Ishikawa (cell line): ENCODE data around the gene PDCD1.

Experiments
- CEBPB ChIP-seq: IDR thresholded peaks from 2 replicates; pipeline ENCODE4 v1.6.1; 2012
- CREB1 ChIP-seq: IDR thresholded peaks from 2 replicates; pipeline ENCODE4 v1.6.1; 2012; ENCODE audit warnings: low read depth
- EGR1 ChIP-seq: IDR thresholded peaks from 2 replicates; pipeline ENCODE4 v1.6.1; 2012
- EP300 ChIP-seq: IDR thresholded peaks from 2 replicates; pipeline ENCODE4 v1.6.1; 2012; ENCODE audit warnings: borderline replicate concordance
- FOXM1 ChIP-seq: IDR thresholded peaks from 2 replicates; pipeline ENCODE4 v1.6.1; 2012; ENCODE audit warnings: low read depth, borderline replicate concordance
- MAX ChIP-seq: IDR thresholded peaks from 2 replicates; pipeline ENCODE4 v1.6.1; 2012
- NFIC ChIP-seq: IDR thresholded peaks from 2 replicates; pipeline ENCODE4 v1.6.1; 2012
- RAD21 ChIP-seq: IDR thresholded peaks from 2 replicates; pipeline ENCODE4 v1.6.1; 2012; ENCODE audit warnings: low read depth
- TAF1 ChIP-seq: IDR thresholded peaks from 2 replicates; pipeline ENCODE4 v1.6.1; 2012; ENCODE audit warnings: low read depth, mild to moderate bottlenecking
- TCF12 ChIP-seq: IDR thresholded peaks from 2 replicates; pipeline ENCODE4 v1.6.1; 2012; ENCODE audit warnings: low read depth
- TEAD4 ChIP-seq: IDR thresholded peaks from 2 replicates; pipeline ENCODE4 v1.6.1; 2012
- YY1 ChIP-seq: IDR thresholded peaks from 2 replicates; pipeline ENCODE4 v1.6.1; 2012; ENCODE audit warnings: low read depth
- ZBTB7A ChIP-seq: IDR thresholded peaks from 2 replicates; pipeline ENCODE4 v1.6.1; 2012; ENCODE audit warnings: low read depth
- TF ChIP-seq, protein P1 (sequence below): IDR thresholded peaks from 2 replicates; pipeline ENCODE4 v1.6.1; 2012; ENCODE audit warnings: low read depth, mild to moderate bottlenecking
- TF ChIP-seq, protein P2 (sequence below): IDR thresholded peaks from 2 replicates; pipeline ENCODE4 v1.6.1; 2012

Gene PDCD1

DNA sequence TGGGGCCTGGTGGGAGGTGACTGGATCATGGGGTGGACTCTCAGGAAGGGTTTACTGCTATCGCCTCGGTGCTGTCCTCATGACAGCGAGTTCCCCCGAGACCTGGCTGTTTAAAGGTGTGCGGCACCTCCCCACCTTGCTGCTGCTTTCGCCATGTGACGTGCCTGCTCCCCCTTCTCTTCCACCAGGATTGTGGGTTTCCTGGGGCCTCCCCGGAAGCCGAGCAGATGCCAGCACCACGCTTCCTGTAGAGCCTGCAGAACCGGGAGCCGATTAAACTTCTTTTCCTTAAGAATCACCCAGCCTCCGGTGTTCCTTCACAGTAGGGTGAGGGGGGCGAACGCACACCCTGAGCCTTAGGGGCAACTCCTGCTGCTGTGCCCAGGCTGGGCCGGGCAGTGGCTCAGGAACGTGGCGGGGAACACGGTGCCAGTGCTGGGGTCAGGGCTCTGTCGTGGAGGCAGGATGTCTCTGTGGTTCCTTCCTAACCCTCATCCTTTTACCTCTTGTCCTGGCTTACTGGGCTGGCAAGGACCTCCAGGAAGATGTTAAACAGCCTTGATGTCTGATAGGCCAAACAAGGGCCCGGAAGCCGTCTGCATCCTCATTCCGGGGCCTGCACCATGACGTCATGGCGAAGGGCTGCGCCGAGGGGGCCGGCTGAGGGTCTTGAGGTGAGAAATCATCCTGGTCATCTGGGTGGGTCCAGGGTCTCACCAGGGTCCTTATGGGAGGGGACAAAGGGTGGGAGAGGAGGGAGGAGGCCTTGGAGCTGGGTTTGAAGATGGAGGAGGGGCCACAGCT lies 37.0 kb downstream of the PDCD1 start:
- TF ChIP-seq YY1 (no peak), TEAD4 (no peak), EGR1 (no peak), CEBPB (no peak), FOXM1 (no peak), TAF1 (no peak), ZBTB7A (no peak), EP300 (no peak), RAD21 (no peak), CREB1 (no peak), TCF12 (no peak), NFIC (no peak), MAX (no peak)
- TF ChIP-seq, protein P1, sequence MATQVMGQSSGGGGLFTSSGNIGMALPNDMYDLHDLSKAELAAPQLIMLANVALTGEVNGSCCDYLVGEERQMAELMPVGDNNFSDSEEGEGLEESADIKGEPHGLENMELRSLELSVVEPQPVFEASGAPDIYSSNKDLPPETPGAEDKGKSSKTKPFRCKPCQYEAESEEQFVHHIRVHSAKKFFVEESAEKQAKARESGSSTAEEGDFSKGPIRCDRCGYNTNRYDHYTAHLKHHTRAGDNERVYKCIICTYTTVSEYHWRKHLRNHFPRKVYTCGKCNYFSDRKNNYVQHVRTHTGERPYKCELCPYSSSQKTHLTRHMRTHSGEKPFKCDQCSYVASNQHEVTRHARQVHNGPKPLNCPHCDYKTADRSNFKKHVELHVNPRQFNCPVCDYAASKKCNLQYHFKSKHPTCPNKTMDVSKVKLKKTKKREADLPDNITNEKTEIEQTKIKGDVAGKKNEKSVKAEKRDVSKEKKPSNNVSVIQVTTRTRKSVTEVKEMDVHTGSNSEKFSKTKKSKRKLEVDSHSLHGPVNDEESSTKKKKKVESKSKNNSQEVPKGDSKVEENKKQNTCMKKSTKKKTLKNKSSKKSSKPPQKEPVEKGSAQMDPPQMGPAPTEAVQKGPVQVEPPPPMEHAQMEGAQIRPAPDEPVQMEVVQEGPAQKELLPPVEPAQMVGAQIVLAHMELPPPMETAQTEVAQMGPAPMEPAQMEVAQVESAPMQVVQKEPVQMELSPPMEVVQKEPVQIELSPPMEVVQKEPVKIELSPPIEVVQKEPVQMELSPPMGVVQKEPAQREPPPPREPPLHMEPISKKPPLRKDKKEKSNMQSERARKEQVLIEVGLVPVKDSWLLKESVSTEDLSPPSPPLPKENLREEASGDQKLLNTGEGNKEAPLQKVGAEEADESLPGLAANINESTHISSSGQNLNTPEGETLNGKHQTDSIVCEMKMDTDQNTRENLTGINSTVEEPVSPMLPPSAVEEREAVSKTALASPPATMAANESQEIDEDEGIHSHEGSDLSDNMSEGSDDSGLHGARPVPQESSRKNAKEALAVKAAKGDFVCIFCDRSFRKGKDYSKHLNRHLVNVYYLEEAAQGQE = no peak
- TF ChIP-seq, protein P2, sequence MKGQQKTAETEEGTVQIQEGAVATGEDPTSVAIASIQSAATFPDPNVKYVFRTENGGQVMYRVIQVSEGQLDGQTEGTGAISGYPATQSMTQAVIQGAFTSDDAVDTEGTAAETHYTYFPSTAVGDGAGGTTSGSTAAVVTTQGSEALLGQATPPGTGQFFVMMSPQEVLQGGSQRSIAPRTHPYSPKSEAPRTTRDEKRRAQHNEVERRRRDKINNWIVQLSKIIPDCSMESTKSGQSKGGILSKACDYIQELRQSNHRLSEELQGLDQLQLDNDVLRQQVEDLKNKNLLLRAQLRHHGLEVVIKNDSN = no peak

- TF ChIP-seq, protein P1 = no peak
- TF ChIP-seq TAF1 = no peak
- TF ChIP-seq NFIC = no peak
- TF ChIP-seq RAD21 = no peak
- TF ChIP-seq CREB1 = no peak
- no peak for TF ChIP-seq YY1
- no peak for TF ChIP-seq FOXM1
- no peak for TF ChIP-seq EGR1
- no peak for TF ChIP-seq TEAD4
- TF ChIP-seq, protein P2 = no peak
- no peak for TF ChIP-seq CEBPB
- TF ChIP-seq ZBTB7A = no peak
- no peak for TF ChIP-seq MAX
Observed at GRCh38 chr2:241820625-241821384, 37.9 kb downstream of the PDCD1 start.

DNA sequence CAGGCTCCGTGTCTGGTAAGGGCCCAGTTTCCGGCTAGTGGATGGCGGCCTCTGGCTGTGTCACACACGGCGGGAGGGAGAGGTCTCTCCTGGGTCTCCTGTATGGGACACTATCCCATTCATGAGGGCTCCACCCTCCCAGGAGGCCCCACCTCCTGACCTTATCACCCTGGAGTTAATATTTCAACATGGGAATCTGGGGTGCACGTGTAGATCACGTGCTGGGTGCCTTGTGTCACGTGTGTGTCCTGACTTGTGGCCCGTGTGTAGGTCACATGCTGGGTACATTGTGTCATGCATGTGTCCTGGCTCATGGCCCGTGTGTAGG lies 39.8 kb downstream of the PDCD1 start:
- TF ChIP-seq TCF12 (no peak), TEAD4 (no peak), RAD21 (no peak), YY1 (no peak), TAF1 (no peak)

GRCh38 chr2:241818229-241818942 lies 40.3 kb downstream of the PDCD1 start:
- TF ChIP-seq MAX (no peak), NFIC (no peak), EP300 (no peak), TCF12 (no peak), FOXM1 (no peak), RAD21 (no peak)
- TF ChIP-seq, protein P2 = no peak
